IgD-negative memory B cell (primary cell): Measurements from ENCODE around the gene CHST8. TPM values are rescaled to one million over a fixed set of nuclear protein-coding genes. Genes with fewer than 3 reads are reported as not detected.

Source experiments
- H3K27ac Mint-ChIP-seq, 3 donors: one replicate each; pipeline ENCODE4 v1.8.0; 2020 to 2022; ENCODE audit warnings: mild to moderate bottlenecking in 3 of 3, mixed read lengths in 3 of 3, moderate library complexity in 1 of 3
- H3K27me3 Mint-ChIP-seq: one replicate; pipeline ENCODE4 v1.8.0; 2021; ENCODE audit warnings: mixed read lengths
- H3K36me3 Mint-ChIP-seq: one replicate; pipeline ENCODE4 v1.8.0; 2020; ENCODE audit warnings: mild to moderate bottlenecking, mixed read lengths
- H3K4me1 Mint-ChIP-seq, 3 donors: one replicate each; pipeline ENCODE4 v1.8.0; 2020 to 2022; ENCODE audit warnings: mixed read lengths in 3 of 3, mild to moderate bottlenecking in 1 of 3
- H3K4me3 Mint-ChIP-seq, 4 donors: one replicate each; pipeline ENCODE4 v1.8.0; 2020 to 2022; ENCODE audit warnings: mild to moderate bottlenecking in 4 of 4, mixed read lengths in 4 of 4, moderate library complexity in 3 of 4
- H3K9me3 Mint-ChIP-seq, 3 donors: one replicate each; pipeline ENCODE4 v1.8.0; 2020 to 2021; ENCODE audit warnings: mixed read lengths in 3 of 3, mild to moderate bottlenecking in 1 of 3
- polyA plus RNA-seq: library from polyadenylated mRNA; unstranded; fragments of 300-500 nt; fragmentation: Illumina TruSeq; gene quantifications from one replicate; pipeline ENCODE4 v1.2.3, GENCODE V29; 2021

Gene CHST8
- polyA plus RNA-seq, 1 donor from 2014 or later: not detected

GRCh38 chr19:33749016-33749415, 127.3 kb downstream of the CHST8 start:
- Mint-ChIP-seq H3K36me3 (no peaks in the 10 kb centered on the region), H3K4me1 (peaks cover 0 to 1% (median 0%) of the 10 kb centered on the region in 3 donors), H3K27ac (no peak overlapping the region), H3K27me3 (no peaks in the 10 kb centered on the region), H3K4me3 (no peak overlapping the region), H3K9me3 (no peaks in the 10 kb centered on the region)

GRCh38 chr19:33749619-33750175, 127.9 kb downstream of the CHST8 start:
- Mint-ChIP-seq H3K36me3 (no peaks in the 10 kb centered on the region), H3K4me3 (no peak overlapping the region), H3K27me3 (no peaks in the 10 kb centered on the region), H3K27ac (no peak overlapping the region), H3K9me3 (no peaks in the 10 kb centered on the region), H3K4me1 (peaks cover 0 to 1% (median 0%) of the 10 kb centered on the region in 3 donors)

GRCh38 chr19:33750587-33751435, 129.1 kb downstream of the CHST8 start:
- Mint-ChIP-seq H3K27ac (no peak overlapping the region), H3K36me3 (no peaks in the 10 kb centered on the region), H3K27me3 (peaks cover 4% of the 10 kb centered on the region), H3K4me3 (no peak overlapping the region), H3K4me1 (no peaks in the 10 kb centered on the region), H3K9me3 (no peaks in the 10 kb centered on the region)

DNA sequence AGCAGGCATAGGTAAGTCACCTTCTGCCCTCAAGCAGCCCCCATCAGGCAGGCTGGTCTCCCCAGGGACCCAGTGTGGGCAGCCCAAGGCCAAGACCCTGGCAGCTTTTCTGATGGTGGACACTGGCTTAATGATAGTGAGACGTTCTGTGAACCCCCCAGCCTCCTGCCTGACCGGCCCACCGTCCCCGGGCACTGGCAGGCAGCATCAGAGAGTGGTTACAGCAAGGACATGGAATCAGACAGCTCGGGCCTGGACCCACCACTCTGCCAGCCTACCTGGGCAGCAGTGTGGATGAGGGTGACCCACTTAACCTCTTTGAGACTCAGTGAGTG, 129.7 kb downstream of the CHST8 start:
- Mint-ChIP-seq H3K36me3 (no peaks in the 10 kb centered on the region), H3K9me3 (no peaks in the 10 kb centered on the region), H3K4me3 (no peak overlapping the region), H3K27ac (no peak overlapping the region), H3K4me1 (no peaks in the 10 kb centered on the region), H3K27me3 (peaks cover 4% of the 10 kb centered on the region)

DNA sequence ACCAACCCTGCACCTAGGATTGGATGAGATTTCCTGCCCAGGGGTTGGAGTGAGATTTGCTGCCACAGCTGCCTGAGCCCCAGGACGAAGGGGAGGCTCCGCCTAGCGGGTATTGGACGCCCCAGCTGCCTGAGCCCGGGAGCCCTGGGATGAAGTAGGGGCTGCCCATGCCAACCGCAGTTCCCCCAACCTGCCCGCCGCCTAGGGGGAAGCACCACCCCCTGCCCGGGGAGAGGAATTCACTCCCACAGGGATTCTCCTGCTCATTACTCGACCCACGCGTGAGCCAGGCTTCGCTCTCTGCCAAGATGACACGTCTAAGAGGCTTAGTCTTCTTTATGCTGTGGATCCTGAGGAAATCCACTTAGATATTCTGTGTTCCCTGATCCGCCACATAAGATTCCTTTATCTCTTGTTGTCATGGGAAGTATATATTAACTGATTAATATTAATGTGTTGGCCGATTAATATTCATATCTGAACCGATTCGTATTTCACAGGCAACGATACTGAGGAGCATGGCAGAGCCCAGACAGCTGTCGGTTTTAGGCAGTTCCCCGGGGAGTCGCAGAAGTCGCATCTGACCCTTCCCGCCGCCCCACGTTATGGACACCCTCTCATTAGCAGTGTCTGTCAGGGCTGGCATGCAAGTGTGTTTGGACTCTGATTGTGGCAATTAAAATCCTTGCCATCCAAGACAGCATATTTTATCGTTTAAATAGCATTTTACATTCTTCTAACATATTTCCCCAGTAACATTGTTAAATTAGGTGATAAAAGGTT, 130.5 kb downstream of the CHST8 start:
- Mint-ChIP-seq H3K36me3 (no peaks in the 10 kb centered on the region), H3K27ac (no peak overlapping the region), H3K4me1 (no peaks in the 10 kb centered on the region), H3K4me3 (no peak overlapping the region), H3K27me3 (peaks cover 10% of the 10 kb centered on the region), H3K9me3 (no peaks in the 10 kb centered on the region)

DNA sequence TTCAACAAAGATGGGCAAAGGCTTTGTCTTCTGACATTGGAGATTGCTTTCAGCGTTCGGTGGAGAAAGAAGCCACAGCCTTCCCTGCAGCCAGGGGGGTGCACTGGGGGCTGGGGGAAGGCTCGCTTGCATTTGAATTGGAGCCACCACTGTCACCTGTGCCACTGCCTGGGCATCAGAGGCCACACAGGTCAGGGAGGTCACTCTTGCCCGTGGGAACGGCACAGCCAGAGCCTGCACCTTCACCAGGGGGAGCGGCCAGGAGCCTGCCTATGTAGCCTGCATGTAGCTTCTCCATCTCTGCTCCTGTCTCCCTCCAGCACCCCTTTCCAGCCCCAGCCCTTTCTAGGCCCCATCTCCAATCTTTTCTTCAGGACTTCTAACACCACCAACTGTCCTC, 131.2 kb downstream of the CHST8 start:
- Mint-ChIP-seq H3K27ac (no peak overlapping the region), H3K36me3 (no peaks in the 10 kb centered on the region), H3K4me1 (no peaks in the 10 kb centered on the region), H3K9me3 (no peaks in the 10 kb centered on the region), H3K27me3 (peaks cover 11% of the 10 kb centered on the region), H3K4me3 (no peak overlapping the region)

DNA sequence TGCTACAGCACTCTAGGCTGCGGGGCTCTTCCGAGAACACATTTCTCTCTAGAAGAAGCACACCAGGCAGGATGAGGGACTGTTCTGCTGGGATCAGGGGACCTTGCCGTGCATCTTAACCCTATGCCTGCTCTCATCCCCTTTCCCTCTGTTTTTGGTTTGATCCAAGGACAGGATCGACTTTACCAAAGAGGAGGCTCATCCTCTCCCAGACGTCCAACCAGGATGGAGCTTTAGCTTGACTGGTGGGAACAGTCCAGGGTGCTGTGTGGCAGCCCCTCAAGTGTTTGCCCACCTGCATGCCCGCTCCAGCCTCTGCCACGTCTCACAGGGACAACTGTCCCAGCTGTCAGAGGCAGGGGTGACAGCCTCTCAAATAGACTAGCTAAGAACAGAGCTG, 132.6 kb downstream of the CHST8 start:
- H3K27me3 Mint-ChIP-seq: peaks cover 12% of the 10 kb centered on the region
- H3K9me3 Mint-ChIP-seq: no peaks in the 10 kb centered on the region
- no peak overlapping the region for H3K27ac Mint-ChIP-seq
- H3K36me3 Mint-ChIP-seq: peaks cover 2% of the 10 kb centered on the region
- H3K4me3 Mint-ChIP-seq: no peak overlapping the region
- H3K4me1 Mint-ChIP-seq: peaks cover 0 to 2% (median 0%) of the 10 kb centered on the region in 3 donors

GRCh38 chr19:33755099-33756035, 133.6 kb downstream of the CHST8 start:
- Mint-ChIP-seq H3K36me3 (peaks cover 2% of the 10 kb centered on the region), H3K27ac (no peak overlapping the region)

GRCh38 chr19:33756177-33756576, 134.4 kb downstream of the CHST8 start:
- H3K4me3 Mint-ChIP-seq: no peak overlapping the region
- H3K27ac Mint-ChIP-seq: no peak overlapping the region
- peaks cover 0 to 2% (median 0%) of the 10 kb centered on the region in 3 donors for H3K4me1 Mint-ChIP-seq
- peaks cover 12% of the 10 kb centered on the region for H3K27me3 Mint-ChIP-seq
- peaks cover 2% of the 10 kb centered on the region for H3K36me3 Mint-ChIP-seq
- H3K9me3 Mint-ChIP-seq: no peaks in the 10 kb centered on the region

More at GRCh38 chr19:33755099-33756035, 133.6 kb downstream of the CHST8 start:
- H3K9me3 Mint-ChIP-seq: no peaks in the 10 kb centered on the region
- peaks cover 12% of the 10 kb centered on the region for H3K27me3 Mint-ChIP-seq
- peaks cover 0 to 2% (median 0%) of the 10 kb centered on the region in 3 donors for H3K4me1 Mint-ChIP-seq
- H3K4me3 Mint-ChIP-seq: no peak overlapping the region

GRCh38 chr19:33758541-33759013, 136.8 kb downstream of the CHST8 start:
- Mint-ChIP-seq H3K27ac (peak overlapping the region in 1 of 3 donors; percentile 47), H3K36me3 (peaks cover 2% of the 10 kb centered on the region), H3K4me1 (peaks cover 0 to 2% (median 0%) of the 10 kb centered on the region in 3 donors), H3K27me3 (peaks cover 12% of the 10 kb centered on the region), H3K4me3 (no peak overlapping the region), H3K9me3 (no peaks in the 10 kb centered on the region)

DNA sequence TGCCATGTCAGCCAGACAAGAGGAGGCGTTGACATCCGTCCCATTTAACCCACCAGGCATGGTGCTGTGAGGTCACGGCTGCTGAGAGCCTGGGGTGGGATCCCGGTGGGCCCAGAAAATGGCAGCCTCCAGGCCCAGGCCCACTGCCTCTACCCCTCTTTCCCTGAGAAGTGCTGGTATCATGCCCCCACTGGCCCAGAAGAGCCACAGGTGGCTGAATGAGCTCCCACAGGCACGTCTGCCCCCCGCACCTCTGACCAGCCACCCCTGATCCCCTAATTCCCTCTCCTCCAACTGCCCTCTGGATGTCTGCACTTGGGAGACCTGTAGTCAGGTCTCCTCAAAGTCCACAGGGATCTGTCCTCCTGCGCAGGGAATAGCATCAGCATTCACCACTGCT, 137.6 kb downstream of the CHST8 start:
- peaks cover 12% of the 10 kb centered on the region for H3K27me3 Mint-ChIP-seq
- peaks cover 0 to 2% (median 0%) of the 10 kb centered on the region in 3 donors for H3K4me1 Mint-ChIP-seq
- H3K27ac Mint-ChIP-seq: no peak overlapping the region

DNA sequence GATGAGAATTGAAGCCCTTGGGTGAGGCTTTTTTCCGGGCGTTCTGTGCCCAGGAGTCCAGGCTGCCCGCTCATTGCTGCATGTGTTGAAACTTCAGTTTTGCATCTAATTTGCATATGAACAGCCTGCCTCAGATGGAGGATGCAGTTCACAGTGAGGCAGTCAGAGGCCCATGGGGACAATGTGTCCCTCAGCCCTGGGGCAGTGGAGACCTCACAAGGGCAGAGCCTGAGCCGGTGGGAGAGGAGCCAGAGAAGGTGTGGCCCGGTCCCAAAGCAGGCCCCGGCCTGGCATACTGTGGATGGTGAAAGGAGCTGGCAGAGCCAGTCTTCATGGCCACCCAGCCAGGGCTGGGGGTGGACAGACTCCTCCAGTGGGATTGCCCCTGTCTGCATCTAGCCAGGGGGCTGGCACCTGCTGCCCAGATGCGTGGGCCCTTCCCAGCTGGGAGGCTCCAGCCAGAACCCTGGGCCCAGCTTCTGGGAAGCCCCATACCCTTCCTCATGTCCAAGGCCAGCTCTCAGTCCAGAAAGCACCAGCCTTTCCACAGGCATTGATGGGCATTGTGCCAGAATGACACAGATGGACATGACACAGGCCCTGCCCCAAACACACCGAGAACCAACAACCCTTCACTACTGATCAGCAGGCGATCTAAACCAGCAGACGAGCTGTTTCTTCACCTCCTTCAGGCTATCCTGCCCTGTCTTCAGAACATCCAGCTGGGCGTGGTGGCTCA, 142.0 kb downstream of the CHST8 start:
- H3K9me3 Mint-ChIP-seq: no peaks in the 10 kb centered on the region
- no peak overlapping the region for H3K27ac Mint-ChIP-seq
- no peak overlapping the region for H3K4me3 Mint-ChIP-seq
- H3K4me1 Mint-ChIP-seq: no peaks in the 10 kb centered on the region
- peaks cover 1% of the 10 kb centered on the region for H3K36me3 Mint-ChIP-seq
- peaks cover 6% of the 10 kb centered on the region for H3K27me3 Mint-ChIP-seq

More for the DNA sequence above, 137.6 kb downstream of the CHST8 start:
- Mint-ChIP-seq H3K9me3 (no peaks in the 10 kb centered on the region), H3K36me3 (peaks cover 2% of the 10 kb centered on the region), H3K4me3 (no peak overlapping the region)

DNA sequence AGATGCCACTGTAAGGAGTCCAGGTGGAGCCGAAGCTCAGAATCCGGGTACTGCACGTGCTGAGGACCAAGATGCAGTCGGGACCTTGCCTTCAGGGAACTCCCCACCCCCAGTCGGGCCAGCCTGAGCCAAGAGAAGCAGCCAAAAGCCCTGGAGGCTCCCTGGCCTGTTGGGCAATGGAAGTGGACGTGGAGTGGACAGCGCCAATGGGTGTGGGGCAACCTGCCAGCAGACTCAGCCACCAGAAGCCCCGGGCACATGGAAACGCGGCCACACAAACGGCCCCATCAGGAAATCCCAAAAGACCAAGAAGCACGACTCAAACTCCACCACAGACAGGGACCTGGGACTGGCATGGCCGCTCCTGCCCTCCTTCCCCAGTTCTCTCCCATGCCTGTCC, 144.9 kb downstream of the CHST8 start:
- no peaks in the 10 kb centered on the region for H3K4me1 Mint-ChIP-seq
- no peak overlapping the region for H3K4me3 Mint-ChIP-seq
- H3K9me3 Mint-ChIP-seq: no peaks in the 10 kb centered on the region
- no peak overlapping the region for H3K27ac Mint-ChIP-seq
- H3K36me3 Mint-ChIP-seq: no peaks in the 10 kb centered on the region
- peaks cover 9% of the 10 kb centered on the region for H3K27me3 Mint-ChIP-seq

- H3K27ac Mint-ChIP-seq: no peak overlapping the region
- peaks cover 9% of the 10 kb centered on the region for H3K27me3 Mint-ChIP-seq
- H3K9me3 Mint-ChIP-seq: no peaks in the 10 kb centered on the region
- no peak overlapping the region for H3K4me3 Mint-ChIP-seq
- H3K36me3 Mint-ChIP-seq: no peaks in the 10 kb centered on the region
- H3K4me1 Mint-ChIP-seq: no peaks in the 10 kb centered on the region
Measured at GRCh38 chr19:33767898-33768413, 146.2 kb downstream of the CHST8 start.
